GM19023 (cell line): Measurements from ENCODE around the gene MATN4.

ENCODE experiments used
- ATAC-seq: cut with Tn5 transposase; IDR thresholded peaks from one replicate; pipeline ENCODE4 v1.9.1; 2021; ENCODE audit warnings: mild to moderate bottlenecking, moderate library complexity; ENCODE audit not compliant: unreplicated experiment

Gene MATN4

GRCh38 chr20:45316150-45317080, 8.3 kb upstream of the MATN4 start:
- ATAC-seq: no peak

GRCh38 chr20:45315672-45316071, 7.6 kb upstream of the MATN4 start:
- no peak for ATAC-seq

- no peak for ATAC-seq
These were observed 5.8 kb upstream of the MATN4 start for GRCh38 chr20:45313943-45314342.

- ATAC-seq: no peak
These were observed 5.1 kb upstream of the MATN4 start for GRCh38 chr20:45313065-45313695.

- no peak for ATAC-seq
These were observed 4.1 kb upstream of the MATN4 start for GRCh38 chr20:45312241-45312640.

- ATAC-seq: no peak
These were observed 3.6 kb upstream of the MATN4 start for GRCh38 chr20:45311589-45312211.

GRCh38 chr20:45309075-45309474, 976 bp upstream of the MATN4 start:
- no peak for ATAC-seq

- ATAC-seq: no peak
These were observed 941 bp downstream of the MATN4 start for GRCh38 chr20:45307076-45307640.

- no peak for ATAC-seq
These were observed 1.6 kb downstream of the MATN4 start, which contains the start of gene RBPJL for GRCh38 chr20:45306431-45306982. RBPJL (plus strand) TSS chr20:45306840; CDS start chr20:45306923, 83 bp downstream.

- ATAC-seq: no peak
These were observed 2.8 kb downstream of the MATN4 start for GRCh38 chr20:45305262-45305661.

GRCh38 chr20:45304464-45304999, 3.6 kb downstream of the MATN4 start:
- no peak for ATAC-seq

GRCh38 chr20:45303586-45304463, 4.3 kb downstream of the MATN4 start:
- ATAC-seq: no peak

GRCh38 chr20:45301824-45302271, 6.3 kb downstream of the MATN4 start:
- no peak for ATAC-seq

- no peak for ATAC-seq
These were observed 7.1 kb downstream of the MATN4 start for GRCh38 chr20:45300961-45301360.

- no peak for ATAC-seq
These were observed 8.3 kb downstream of the MATN4 start for GRCh38 chr20:45299786-45300185.

- no peak for ATAC-seq
These were observed 10.2 kb downstream of the MATN4 start for GRCh38 chr20:45297786-45298497.

- no peak for ATAC-seq
These were observed 13.4 kb downstream of the MATN4 start for GRCh38 chr20:45294659-45295058.

GRCh38 chr20:45294003-45294368, 14.1 kb downstream of the MATN4 start:
- no peak for ATAC-seq
